Measurements from ENCODE around the gene FZR1. TPM values are rescaled to one million over a fixed set of nuclear protein-coding genes. Genes with fewer than 3 reads are reported as not detected.

Gene FZR1
- total and polyA plus RNA-seq, 2 experiments from 2014 or later, result 32.3 to 36.5 TPM

GRCh38 chr19:3575949-3576673, 70.0 kb downstream of the FZR1 start:
- WGBS, 2 experiments (ENCODE audit: low coverage in 1 of 2, low lambda C conversion rate in 2 of 2, missing lambda C conversion rate in 2 of 2), result 57 to 67% methylated on average over 18 to 28 of the region's 29 CpGs
- no peak for TF ChIP-seq EZH2 (IDR thresholded peaks at IDR 0.05; ENCODE audit: insufficient read depth, poor library complexity, severe bottlenecking)
- no peak for TF ChIP-seq EZH2phosphoT487 (IDR thresholded peaks at IDR 0.05; ENCODE audit: insufficient read depth, low read depth)
- Histone ChIP-seq H2AFZ (0 out of 2 replicates have a peak overlapping the region, but pooled peaks have one; percentile 32), H4K20me1 (ENCODE audit: insufficient read depth) (no peaks in the 10 kb centered on the region), H3K4me1 (ENCODE audit: insufficient read depth) (peaks cover 20% of the 10 kb centered on the region), H3K9me3 (ENCODE audit: low read depth) (no peaks in the 10 kb centered on the region), H3K9ac (peak overlapping the region; percentile 20; the same call in 1 of the 2 replicates), H3K9me2 (ENCODE audit: insufficient read depth) (no peaks in the 10 kb centered on the region), H3K4me3 (peak overlapping the region; percentile 52), H3K79me2 (ENCODE audit: insufficient read depth) (no peaks in the 10 kb centered on the region; the same call in 1 of the 2 replicates), H3K36me3 (ENCODE audit: low read depth) (no peaks in the 10 kb centered on the region), H3F3A (ENCODE audit: insufficient read depth) (peaks cover 35% of the 10 kb centered on the region), H3K27me3 (replicated peaks; ENCODE audit: insufficient read depth) (no peaks in the 10 kb centered on the region), H3K27ac (no peak overlapping the region), H3K4me2 (ENCODE audit: unreplicated experiment) (peak overlapping the region; percentile 36)
- no peak for DNase-seq
- in situ Hi-C loops (cut with MboI), result no loop called here

GRCh38 chr19:3576696-3577443, 70.8 kb downstream of the FZR1 start:
- H3K36me3 ChIP-seq (ENCODE audit: low read depth), result no peaks in the 10 kb centered on the region
- peak overlapping the region; percentile 52 for H3K4me3 ChIP-seq

GRCh38 chr19:3577723-3578344, 71.7 kb downstream of the FZR1 start:
- Histone ChIP-seq H3K9me2 (ENCODE audit: insufficient read depth) (no peaks in the 10 kb centered on the region), H3K79me2 (ENCODE audit: insufficient read depth) (no peaks in the 10 kb centered on the region; the same call in 1 of the 2 replicates), H3K9me3 (ENCODE audit: low read depth) (no peaks in the 10 kb centered on the region), H3F3A (ENCODE audit: insufficient read depth) (peaks cover 35% of the 10 kb centered on the region), H3K4me2 (ENCODE audit: unreplicated experiment) (no peak overlapping the region), H2AFZ (no peak overlapping the region), H3K4me3 (no peak overlapping the region), H3K27me3 (replicated peaks; ENCODE audit: insufficient read depth) (no peaks in the 10 kb centered on the region), H3K27ac (no peak overlapping the region), H4K20me1 (ENCODE audit: insufficient read depth) (no peaks in the 10 kb centered on the region), H3K4me1 (ENCODE audit: insufficient read depth) (peaks cover 20% of the 10 kb centered on the region), H3K36me3 (ENCODE audit: low read depth) (no peaks in the 10 kb centered on the region), H3K9ac (no peak overlapping the region)
- WGBS, 2 experiments (ENCODE audit: low coverage in 1 of 2, low lambda C conversion rate in 2 of 2, missing lambda C conversion rate in 2 of 2), result 79 to 84% methylated on average over 28 to 60 of the region's 60 CpGs
- TF ChIP-seq EZH2 (IDR thresholded peaks at IDR 0.05; ENCODE audit: insufficient read depth, poor library complexity, severe bottlenecking), result no peak
- no peak for TF ChIP-seq EZH2phosphoT487 (IDR thresholded peaks at IDR 0.05; ENCODE audit: insufficient read depth, low read depth)
- in situ Hi-C loops (cut with MboI), result no loop called here
- no peak for DNase-seq

More at GRCh38 chr19:3576696-3577443, 70.8 kb downstream of the FZR1 start:
- Histone ChIP-seq H3F3A (ENCODE audit: insufficient read depth) (peaks cover 35% of the 10 kb centered on the region), H4K20me1 (ENCODE audit: insufficient read depth) (no peaks in the 10 kb centered on the region), H2AFZ (peak overlapping the region; percentile 32; the same call in 1 of the 2 replicates), H3K4me1 (ENCODE audit: insufficient read depth) (peaks cover 20% of the 10 kb centered on the region), H3K79me2 (ENCODE audit: insufficient read depth) (no peaks in the 10 kb centered on the region; the same call in 1 of the 2 replicates), H3K4me2 (ENCODE audit: unreplicated experiment) (peak overlapping the region; percentile 36), H3K27ac (no peak overlapping the region), H3K9me2 (ENCODE audit: insufficient read depth) (no peaks in the 10 kb centered on the region), H3K9ac (peak overlapping the region; percentile 20; the same call in 1 of the 2 replicates), H3K9me3 (ENCODE audit: low read depth) (no peaks in the 10 kb centered on the region), H3K27me3 (replicated peaks; ENCODE audit: insufficient read depth) (no peaks in the 10 kb centered on the region)
- peak; percentile 90 for DNase-seq
- TF ChIP-seq EZH2phosphoT487 (IDR thresholded peaks at IDR 0.05; ENCODE audit: insufficient read depth, low read depth), result no peak
- no peak for TF ChIP-seq EZH2 (IDR thresholded peaks at IDR 0.05; ENCODE audit: insufficient read depth, poor library complexity, severe bottlenecking)
- in situ Hi-C loops (cut with MboI), result no loop called here
- 5 to 19% methylated on average over 27 to 72 of the region's 78 CpGs for WGBS, 2 experiments (ENCODE audit: low coverage in 1 of 2, low lambda C conversion rate in 2 of 2, missing lambda C conversion rate in 2 of 2)

GRCh38 chr19:3578390-3578789, 72.3 kb downstream of the FZR1 start:
- WGBS, 2 experiments (ENCODE audit: low coverage in 1 of 2, low lambda C conversion rate in 2 of 2, missing lambda C conversion rate in 2 of 2), result 71 to 72% methylated on average over 13 to 17 of the region's 17 CpGs
- Histone ChIP-seq H3K27me3 (replicated peaks; ENCODE audit: insufficient read depth) (no peaks in the 10 kb centered on the region), H3F3A (ENCODE audit: insufficient read depth) (peaks cover 35% of the 10 kb centered on the region), H3K4me1 (ENCODE audit: insufficient read depth) (peaks cover 20% of the 10 kb centered on the region), H3K9me3 (ENCODE audit: low read depth) (no peaks in the 10 kb centered on the region), H3K79me2 (ENCODE audit: insufficient read depth) (no peaks in the 10 kb centered on the region; the same call in 1 of the 2 replicates), H3K27ac (no peak overlapping the region), H3K9ac (no peak overlapping the region), H3K4me3 (no peak overlapping the region), H4K20me1 (ENCODE audit: insufficient read depth) (no peaks in the 10 kb centered on the region), H3K36me3 (ENCODE audit: low read depth) (no peaks in the 10 kb centered on the region), H3K4me2 (ENCODE audit: unreplicated experiment) (no peak overlapping the region), H2AFZ (no peak overlapping the region), H3K9me2 (ENCODE audit: insufficient read depth) (no peaks in the 10 kb centered on the region)
- TF ChIP-seq EZH2 (IDR thresholded peaks at IDR 0.05; ENCODE audit: insufficient read depth, poor library complexity, severe bottlenecking), result no peak
- TF ChIP-seq EZH2phosphoT487 (IDR thresholded peaks at IDR 0.05; ENCODE audit: insufficient read depth, low read depth), result no peak
- in situ Hi-C loops (cut with MboI), result no loop called here
- DNase-seq, result no peak
